PC-3 (cell line): ENCODE results near the gene ALG1. TPM values are rescaled to one million over a fixed set of nuclear protein-coding genes. Genes with fewer than 3 reads are reported as not detected.
"Not testable (repeated sequence)": the region's sequence is repeated elsewhere in the genome, so short reads cannot be mapped to it uniquely, and the experiment has no call there.

Source experiments
- ATAC-seq: fragments of 200-7000 bp; cut with Tn5 transposase; 2 replicates; pipeline ENCODE4 v1.9.1; 2020; ENCODE audit warnings: mild to moderate bottlenecking, moderate library complexity
- BruUV-seq: library from RNA; stranded (reverse); fragments of 400-500 nt; replicated peaks from 2 replicates; lab custom pipeline; 2021; lab: Mats Ljungman, UMichigan
- CTCF ChIA-PET: fragments of 300-600 bp; sonication (Branson Sonifier 250); formaldehyde crosslinking; loops from one replicate; lab custom pipeline; 2022; ENCODE audit warnings: antibody characterized with exemption; lab: Charles Lee
- POLR2A ChIA-PET: fragments of 300-600 bp; sonication (Branson Sonifier 250); formaldehyde crosslinking; loops from one replicate; lab custom pipeline; 2022; ENCODE audit warnings: antibody characterized with exemption; ENCODE audit not compliant: unreplicated experiment; lab: Charles Lee
- DNase-seq: peaks from one replicate; pipeline ENCODE4 v3.0.0-alpha.2; 2015
- H2AFZ ChIP-seq: fragments of 300-600 bp; sonication (generic); 2 replicates; pipeline ENCODE4 v1.6.0; 2016; ENCODE audit warnings: antibody characterized with exemption, low read length
- H3F3A ChIP-seq: fragments of 300-600 bp; sonication (generic); one replicate; pipeline ENCODE4 v1.6.0; 2017; ENCODE audit warnings: antibody characterized with exemption, low read length, control low read depth, mild to moderate bottlenecking; ENCODE audit not compliant: unreplicated experiment
- H3K27ac ChIP-seq: fragments of 300-600 bp; sonication (generic); 2 replicates; pipeline ENCODE4 v1.5.1; 2016; ENCODE audit warnings: mild to moderate bottlenecking, low read length
- H3K27me3 ChIP-seq: fragments of 300-600 bp; sonication (generic); 2 replicates; pipeline ENCODE4 v1.6.1; 2016; ENCODE audit warnings: low read length, mixed read lengths
- H3K36me3 ChIP-seq: fragments of 300-600 bp; sonication (generic); 2 replicates; pipeline ENCODE4 v1.6.1; 2016; ENCODE audit warnings: low read depth, mixed run types, low read length, mixed read lengths
- H3K4me1 ChIP-seq: fragments of 300-600 bp; sonication (generic); 2 replicates; pipeline ENCODE4 v1.5.1; 2016; ENCODE audit warnings: low read length; ENCODE audit not compliant: insufficient read depth
- H3K4me2 ChIP-seq: fragments of 300-600 bp; sonication (generic); 2 replicates; pipeline ENCODE4 v1.6.0; 2016; ENCODE audit warnings: low read length
- H3K4me3 ChIP-seq: fragments of 300-600 bp; sonication (generic); 2 replicates; pipeline ENCODE4 v1.5.1; 2016; ENCODE audit warnings: mild to moderate bottlenecking, low read length, mixed read lengths
- H3K79me2 ChIP-seq: fragments of 300-600 bp; sonication (generic); 2 replicates; pipeline ENCODE4 v1.6.1; 2017; ENCODE audit warnings: low read length, mixed read lengths
- H3K9ac ChIP-seq: fragments of 300-600 bp; sonication (generic); 2 replicates; pipeline ENCODE4 v1.6.0; 2016; ENCODE audit warnings: mild to moderate bottlenecking, low read length
- H3K9me2 ChIP-seq: fragments of 300-600 bp; sonication (generic); replicated peaks from 2 replicates; pipeline ENCODE4 v1.6.1; 2016; ENCODE audit warnings: mixed run types, low read length, mixed read lengths
- H3K9me3 ChIP-seq: fragments of 300-600 bp; sonication (generic); 2 replicates; pipeline ENCODE4 v1.6.1; 2016; ENCODE audit warnings: low read length, mixed read lengths
- H4K20me1 ChIP-seq: fragments of 300-600 bp; sonication (generic); 2 replicates; pipeline ENCODE4 v1.6.1; 2016; ENCODE audit warnings: low read length, mixed read lengths
- intact Hi-C: fragments of 100-400 bp; cut with micrococcal nuclease; formaldehyde crosslinking; loops from 2 replicates; pipeline ENCODE4 v1.9.0; 2023
- total RNA-seq: library from RNA; depleted of rRNA; stranded (reverse); fragments of >200 nt; gene quantifications from 2 replicates; pipeline ENCODE4 v1.2.3, GENCODE V29; 2014
- TF ChIP-seq, protein P1 (sequence below): fragments of 300-600 bp; sonication (generic); conservative IDR thresholded peaks from 2 replicates; pipeline ENCODE4 v1.5.1; 2017; ENCODE audit warnings: antibody characterized with exemption, low read depth, mild to moderate bottlenecking, low read length

The ALG1 gene
- total RNA-seq, 1 experiment from 2014 or later = 29.7 TPM

DNA sequence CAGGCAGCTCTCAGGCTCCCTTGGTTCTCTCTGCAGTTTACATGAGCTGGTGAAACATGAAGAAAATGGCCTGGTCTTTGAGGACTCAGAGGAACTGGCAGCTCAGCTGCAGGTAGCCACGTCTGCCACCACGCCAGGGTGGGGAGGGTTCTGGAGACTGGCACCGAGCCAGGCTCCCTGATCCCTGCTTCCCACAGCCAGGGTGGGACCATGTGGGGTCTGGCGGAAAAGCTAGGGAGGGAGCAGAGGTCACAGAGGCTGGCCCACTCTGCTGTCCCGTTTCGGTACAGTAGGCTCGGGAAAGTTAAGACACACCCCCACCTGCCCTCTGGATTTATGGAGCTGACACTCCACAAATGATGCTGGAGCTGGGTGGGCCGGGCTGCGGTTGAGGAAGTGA is 12.0 kb downstream of the ALG1 start:
- H3K36me3 ChIP-seq, H3K27me3 ChIP-seq, BruUV-seq, H3K4me1 ChIP-seq, intact Hi-C loops, ATAC-seq, H3K9me3 ChIP-seq, H3F3A ChIP-seq, CTCF ChIA-PET, H4K20me1 ChIP-seq, POLR2A ChIA-PET, H3K9me2 ChIP-seq, H3K79me2 ChIP-seq, H2AFZ ChIP-seq, H3K4me2 ChIP-seq, H3K27ac ChIP-seq, DNase-seq, H3K9ac ChIP-seq, H3K4me3 ChIP-seq: not testable (repeated sequence)

DNA sequence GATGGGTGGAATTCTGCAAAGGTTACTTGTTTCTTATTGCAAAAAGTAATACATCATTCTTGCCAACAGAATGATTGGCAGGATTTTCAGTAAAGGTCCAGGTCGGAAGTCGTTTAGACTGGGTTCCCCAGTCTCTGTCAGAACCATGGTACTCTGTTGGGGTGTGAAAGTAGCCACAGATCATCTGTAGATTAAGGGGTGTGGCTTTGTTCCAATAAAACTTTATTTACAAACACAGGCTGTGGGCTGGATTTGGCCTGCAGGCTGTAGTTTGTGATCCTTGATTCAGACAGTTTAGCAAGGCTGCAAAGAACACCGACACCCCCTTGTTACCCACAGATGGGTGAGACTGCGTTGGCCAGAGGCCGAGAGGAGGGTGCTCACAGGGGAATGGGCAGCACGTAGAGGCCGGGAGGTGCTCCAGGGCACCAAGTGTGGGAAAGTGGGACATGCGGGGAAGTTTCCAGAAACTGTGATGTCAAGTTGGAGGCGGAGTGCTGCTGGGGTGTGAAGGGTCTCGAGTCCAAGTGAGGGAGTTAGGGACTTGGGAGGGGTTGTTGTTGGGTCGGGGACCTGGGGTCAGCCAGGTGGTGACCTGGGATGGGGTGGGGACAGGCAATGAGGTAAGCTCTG is 12.6 kb downstream of the ALG1 start:
- CTCF ChIA-PET, H3K27me3 ChIP-seq, DNase-seq, intact Hi-C loops, H3K9me3 ChIP-seq, H3K9ac ChIP-seq, H3K4me1 ChIP-seq, H3K36me3 ChIP-seq, BruUV-seq, H4K20me1 ChIP-seq, H3K27ac ChIP-seq, H2AFZ ChIP-seq, H3K4me3 ChIP-seq, H3K4me2 ChIP-seq, POLR2A ChIA-PET, H3F3A ChIP-seq, H3K79me2 ChIP-seq, H3K9me2 ChIP-seq, ATAC-seq: not testable (repeated sequence)

DNA sequence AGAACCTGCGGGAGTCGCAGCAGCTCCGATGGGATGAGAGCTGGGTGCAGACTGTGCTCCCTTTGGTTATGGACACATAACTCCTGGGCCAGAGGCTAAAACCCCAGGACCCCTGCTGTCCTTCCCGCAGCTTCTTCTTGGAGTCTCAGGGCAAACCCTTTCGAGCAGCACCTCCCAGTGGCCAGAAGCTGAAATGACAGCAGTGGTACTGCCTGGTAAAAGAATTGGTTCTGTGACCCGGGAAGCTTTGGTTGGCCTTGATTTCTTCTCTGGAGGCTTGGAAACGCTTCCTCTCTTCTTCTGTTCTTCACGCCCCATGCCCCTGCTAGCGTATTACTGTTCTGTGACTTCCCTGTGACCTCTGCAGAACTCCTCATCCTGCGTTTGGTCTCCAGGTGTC is 13.2 kb downstream of the ALG1 start:
- H3K27ac ChIP-seq, POLR2A ChIA-PET: not testable (repeated sequence)
- peak; percentile 58 for DNase-seq

GRCh38 chr16:5085716-5086115 is 14.1 kb downstream of the ALG1 start:
- intact Hi-C loops, H3K36me3 ChIP-seq, H3K79me2 ChIP-seq, BruUV-seq, H3K4me1 ChIP-seq, H3K9ac ChIP-seq, H4K20me1 ChIP-seq, H3K9me3 ChIP-seq, H3K4me2 ChIP-seq, CTCF ChIA-PET, H3K27ac ChIP-seq, H3K27me3 ChIP-seq, ATAC-seq, H2AFZ ChIP-seq, DNase-seq, POLR2A ChIA-PET, H3K9me2 ChIP-seq, H3F3A ChIP-seq, H3K4me3 ChIP-seq: not testable (repeated sequence)

More for the DNA sequence above, 13.2 kb downstream of the ALG1 start:
- H3K4me2 ChIP-seq, ATAC-seq, intact Hi-C loops, H3K36me3 ChIP-seq, H4K20me1 ChIP-seq, H3K9ac ChIP-seq, BruUV-seq, H3K9me2 ChIP-seq, H3K4me3 ChIP-seq, H3K9me3 ChIP-seq, H3K4me1 ChIP-seq, H3F3A ChIP-seq, H2AFZ ChIP-seq, H3K27me3 ChIP-seq, H3K79me2 ChIP-seq, CTCF ChIA-PET: not testable (repeated sequence)
- TF ChIP-seq, protein P1, sequence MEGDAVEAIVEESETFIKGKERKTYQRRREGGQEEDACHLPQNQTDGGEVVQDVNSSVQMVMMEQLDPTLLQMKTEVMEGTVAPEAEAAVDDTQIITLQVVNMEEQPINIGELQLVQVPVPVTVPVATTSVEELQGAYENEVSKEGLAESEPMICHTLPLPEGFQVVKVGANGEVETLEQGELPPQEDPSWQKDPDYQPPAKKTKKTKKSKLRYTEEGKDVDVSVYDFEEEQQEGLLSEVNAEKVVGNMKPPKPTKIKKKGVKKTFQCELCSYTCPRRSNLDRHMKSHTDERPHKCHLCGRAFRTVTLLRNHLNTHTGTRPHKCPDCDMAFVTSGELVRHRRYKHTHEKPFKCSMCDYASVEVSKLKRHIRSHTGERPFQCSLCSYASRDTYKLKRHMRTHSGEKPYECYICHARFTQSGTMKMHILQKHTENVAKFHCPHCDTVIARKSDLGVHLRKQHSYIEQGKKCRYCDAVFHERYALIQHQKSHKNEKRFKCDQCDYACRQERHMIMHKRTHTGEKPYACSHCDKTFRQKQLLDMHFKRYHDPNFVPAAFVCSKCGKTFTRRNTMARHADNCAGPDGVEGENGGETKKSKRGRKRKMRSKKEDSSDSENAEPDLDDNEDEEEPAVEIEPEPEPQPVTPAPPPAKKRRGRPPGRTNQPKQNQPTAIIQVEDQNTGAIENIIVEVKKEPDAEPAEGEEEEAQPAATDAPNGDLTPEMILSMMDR = peak; percentile 44

DNA sequence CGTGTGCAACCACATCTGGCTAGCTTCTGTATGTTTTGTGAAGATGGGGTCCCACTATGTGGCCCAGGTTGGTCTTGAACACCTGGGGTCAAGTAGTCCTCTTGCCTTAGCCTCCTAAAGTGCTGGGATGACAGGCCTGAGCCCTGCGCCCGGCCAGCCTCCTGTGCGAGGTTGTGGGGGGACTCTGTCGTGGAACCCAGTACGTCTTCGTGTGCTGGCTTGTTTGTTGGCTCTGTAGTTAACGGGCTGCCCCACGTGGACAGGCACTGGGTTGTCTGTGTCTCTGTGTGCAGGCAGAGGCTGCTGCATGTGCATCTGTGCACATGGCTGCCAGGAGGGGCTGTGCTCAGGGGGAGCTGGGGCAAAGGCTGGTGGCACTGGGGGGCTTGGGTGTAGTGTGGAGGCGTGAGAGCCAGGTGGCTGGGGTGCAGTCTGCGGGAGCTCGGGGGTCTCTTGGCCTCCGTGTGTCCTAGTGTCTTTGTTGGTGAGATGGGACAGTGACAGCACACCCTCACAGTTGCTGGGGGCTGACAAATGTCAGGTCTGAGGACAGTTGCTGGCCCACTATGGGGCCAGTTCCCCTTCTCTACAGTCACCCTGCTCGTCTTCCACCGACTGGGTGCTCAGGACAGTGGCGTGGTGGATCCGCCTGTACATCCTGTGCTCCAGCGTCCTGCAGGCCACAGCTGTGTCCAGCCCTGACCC is 16.6 kb downstream of the ALG1 start:
- BruUV-seq, H3K79me2 ChIP-seq, H3K27me3 ChIP-seq, ATAC-seq, H3K9ac ChIP-seq, H3K36me3 ChIP-seq, DNase-seq, CTCF ChIA-PET, H2AFZ ChIP-seq, H3K9me2 ChIP-seq, H3K9me3 ChIP-seq, intact Hi-C loops, H3K4me3 ChIP-seq, H3K4me1 ChIP-seq, POLR2A ChIA-PET, H3F3A ChIP-seq, H3K4me2 ChIP-seq, H4K20me1 ChIP-seq, H3K27ac ChIP-seq: not testable (repeated sequence)

- H3K9me2 ChIP-seq, H3K27ac ChIP-seq, CTCF ChIA-PET, ATAC-seq, H3K9ac ChIP-seq, H3K4me1 ChIP-seq, POLR2A ChIA-PET, H3K9me3 ChIP-seq, DNase-seq, H4K20me1 ChIP-seq, H3K4me2 ChIP-seq, H3K4me3 ChIP-seq, H3K27me3 ChIP-seq, H3K79me2 ChIP-seq, H3K36me3 ChIP-seq, BruUV-seq, H3F3A ChIP-seq, intact Hi-C loops, H2AFZ ChIP-seq: not testable (repeated sequence)
Measured at GRCh38 chr16:5088936-5089335, 17.3 kb downstream of the ALG1 start.
